HUES48 (cell line): ENCODE data around the gene CPEB4.

Experiments
- H3K27ac ChIP-seq: one replicate; pipeline ENCODE4 v1.7.0; 2013; ENCODE audit warnings: low read depth, low read length, inconsistent platforms
- H3K27me3 ChIP-seq: 2 replicates; pipeline ENCODE4 v1.6.1; 2013; ENCODE audit warnings: mild to moderate bottlenecking, low read length; ENCODE audit not compliant: control insufficient read depth, insufficient read depth
- H3K36me3 ChIP-seq: 2 replicates; pipeline ENCODE4 v1.6.1; 2013; ENCODE audit warnings: low read length; ENCODE audit not compliant: control insufficient read depth, insufficient read depth
- H3K4me1 ChIP-seq: 2 replicates; pipeline ENCODE4 v1.6.1; 2013; ENCODE audit warnings: mild to moderate bottlenecking, low read length; ENCODE audit not compliant: control insufficient read depth, insufficient read depth
- H3K4me3 ChIP-seq: 2 replicates; pipeline ENCODE4 v1.5.1; 2013; ENCODE audit warnings: mild to moderate bottlenecking, low read depth, low read length
- H3K9ac ChIP-seq: 2 replicates; pipeline ENCODE4 v1.6.1; 2013; ENCODE audit warnings: mild to moderate bottlenecking, low read depth, low read length, moderate library complexity
- H3K9me3 ChIP-seq: 2 replicates; pipeline ENCODE4 v1.6.1; 2013; ENCODE audit warnings: low read length; ENCODE audit not compliant: control insufficient read depth, insufficient read depth

CPEB4 gene

GRCh38 chr5:173920024-173920753 lies 32.0 kb downstream of the CPEB4 start:
- no peaks in the 10 kb centered on the region for H3K36me3 ChIP-seq
- H3K4me1 ChIP-seq: peaks cover 60% of the 10 kb centered on the region
- H3K4me3 ChIP-seq: no peak overlapping the region
- no peak overlapping the region for H3K9ac ChIP-seq
- H3K9me3 ChIP-seq: no peaks in the 10 kb centered on the region
- H3K27ac ChIP-seq: no peak overlapping the region
- no peaks in the 10 kb centered on the region for H3K27me3 ChIP-seq

DNA sequence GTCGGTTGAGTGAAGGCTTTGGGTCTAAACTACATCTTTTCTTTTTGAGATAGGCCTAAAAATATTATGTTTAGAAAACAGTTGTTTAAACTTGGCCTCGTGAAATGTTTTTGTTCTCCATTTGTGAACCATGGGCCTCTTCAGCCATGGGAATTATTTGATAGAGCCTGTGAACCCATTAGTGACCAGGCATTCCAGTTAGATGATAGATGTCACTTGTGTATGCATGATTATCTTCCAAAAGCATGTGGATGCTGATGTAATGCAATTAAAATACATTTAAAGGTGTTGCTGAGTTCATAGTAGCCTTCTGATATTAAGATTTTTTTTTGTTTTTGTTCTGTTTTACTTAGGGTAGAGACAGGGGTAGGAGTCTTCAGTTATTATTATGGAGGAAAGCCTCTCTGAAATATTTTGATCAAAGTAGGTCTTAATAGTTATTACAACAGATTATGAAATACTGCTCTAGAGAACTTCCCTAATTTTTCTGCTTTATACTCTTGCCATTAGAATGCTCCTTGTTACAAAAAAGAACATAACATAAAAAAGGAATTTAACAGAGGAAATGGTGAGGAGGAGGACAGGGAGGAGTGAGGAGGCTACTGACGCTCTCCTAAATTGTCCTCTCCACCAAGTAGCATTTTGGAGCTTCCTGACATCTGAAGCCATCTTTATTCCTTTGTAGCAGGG lies 32.9 kb downstream of the CPEB4 start:
- H3K9ac ChIP-seq: no peak overlapping the region
- H3K9me3 ChIP-seq: no peaks in the 10 kb centered on the region
- H3K27me3 ChIP-seq: no peaks in the 10 kb centered on the region
- no peak overlapping the region for H3K4me3 ChIP-seq
- peaks cover 57% of the 10 kb centered on the region for H3K4me1 ChIP-seq
- no peak overlapping the region for H3K27ac ChIP-seq
- H3K36me3 ChIP-seq: no peaks in the 10 kb centered on the region

- H3K27me3 ChIP-seq: no peaks in the 10 kb centered on the region
- no peak overlapping the region for H3K27ac ChIP-seq
- no peak overlapping the region for H3K4me3 ChIP-seq
- no peak overlapping the region for H3K9ac ChIP-seq
- H3K4me1 ChIP-seq: peaks cover 45% of the 10 kb centered on the region
- no peaks in the 10 kb centered on the region for H3K9me3 ChIP-seq
- H3K36me3 ChIP-seq: no peaks in the 10 kb centered on the region
Measured at GRCh38 chr5:173922527-173922926, 34.4 kb downstream of the CPEB4 start.

DNA sequence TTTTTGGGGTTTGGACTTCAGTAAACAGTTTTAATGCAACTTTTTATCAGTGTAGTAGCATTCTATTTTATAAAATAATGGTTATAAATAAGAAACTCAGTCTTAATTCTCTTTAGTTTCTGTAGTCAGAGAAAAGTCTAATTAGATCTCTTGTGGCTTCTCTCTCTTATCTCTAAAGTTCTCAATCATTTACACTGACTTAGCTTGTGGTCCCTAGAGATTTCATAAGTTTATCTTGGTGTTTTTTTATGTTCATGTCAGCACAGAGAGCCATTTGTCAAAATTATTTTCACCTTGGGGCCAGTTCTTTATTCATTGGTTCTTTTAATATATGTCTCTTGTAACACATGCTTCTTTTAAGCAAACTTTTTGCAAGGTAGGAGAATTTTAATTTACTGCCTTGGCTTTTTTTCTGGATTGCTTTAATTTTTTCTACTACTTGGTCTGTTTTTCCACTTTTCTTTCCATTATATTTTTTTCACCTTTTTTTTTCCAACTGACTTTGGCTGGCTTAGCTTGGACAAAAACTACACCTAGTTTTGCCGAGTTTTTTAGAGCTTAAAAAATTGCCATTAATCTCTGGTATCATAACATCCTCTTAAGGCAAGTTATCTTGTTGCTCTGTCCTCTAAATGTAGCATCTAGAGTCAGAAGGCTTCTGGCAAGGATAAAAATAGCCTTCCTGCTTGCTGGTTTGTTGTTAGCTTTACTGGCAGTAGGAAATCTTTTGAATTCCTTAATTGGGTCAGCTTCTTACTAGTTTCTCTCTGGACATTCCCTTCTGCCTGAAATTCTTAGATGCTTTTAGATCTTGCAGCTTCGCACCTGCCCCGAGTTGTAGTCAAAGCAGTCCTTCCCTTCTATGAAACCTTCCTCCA lies 35.3 kb downstream of the CPEB4 start:
- no peaks in the 10 kb centered on the region for H3K27me3 ChIP-seq
- no peak overlapping the region for H3K9ac ChIP-seq
- no peaks in the 10 kb centered on the region for H3K36me3 ChIP-seq
- peaks cover 45% of the 10 kb centered on the region for H3K4me1 ChIP-seq
- H3K4me3 ChIP-seq: no peak overlapping the region
- no peaks in the 10 kb centered on the region for H3K9me3 ChIP-seq
- H3K27ac ChIP-seq: no peak overlapping the region

DNA sequence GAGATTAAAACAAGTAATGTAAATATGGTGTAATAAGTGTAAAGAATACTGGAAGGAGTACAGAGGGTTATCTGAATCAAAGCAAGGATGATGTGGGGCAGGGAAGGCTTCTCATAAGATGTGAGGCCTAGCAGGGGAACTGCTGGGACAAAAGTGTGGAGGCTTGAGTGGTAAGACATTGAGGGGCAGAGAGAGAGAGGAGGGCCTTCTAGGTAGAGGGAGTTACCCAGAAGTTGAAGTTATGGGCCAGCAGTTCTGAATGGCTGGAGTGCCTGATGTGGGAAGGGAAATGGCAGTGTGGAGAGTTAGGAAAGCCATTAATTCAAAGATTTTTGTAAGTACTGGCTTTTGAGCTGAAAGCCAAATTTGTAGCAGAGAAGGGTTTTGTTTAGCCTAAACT lies 36.8 kb downstream of the CPEB4 start:
- Histone ChIP-seq H3K36me3 (no peaks in the 10 kb centered on the region), H3K9ac (no peak overlapping the region), H3K4me3 (no peak overlapping the region), H3K4me1 (peaks cover 31% of the 10 kb centered on the region), H3K27ac (no peak overlapping the region), H3K9me3 (no peaks in the 10 kb centered on the region), H3K27me3 (no peaks in the 10 kb centered on the region)

GRCh38 chr5:173925449-173926071 lies 37.4 kb downstream of the CPEB4 start:
- Histone ChIP-seq H3K9ac (no peak overlapping the region), H3K4me1 (peaks cover 25% of the 10 kb centered on the region), H3K9me3 (no peaks in the 10 kb centered on the region), H3K27me3 (no peaks in the 10 kb centered on the region), H3K27ac (no peak overlapping the region), H3K36me3 (no peaks in the 10 kb centered on the region), H3K4me3 (no peak overlapping the region)

DNA sequence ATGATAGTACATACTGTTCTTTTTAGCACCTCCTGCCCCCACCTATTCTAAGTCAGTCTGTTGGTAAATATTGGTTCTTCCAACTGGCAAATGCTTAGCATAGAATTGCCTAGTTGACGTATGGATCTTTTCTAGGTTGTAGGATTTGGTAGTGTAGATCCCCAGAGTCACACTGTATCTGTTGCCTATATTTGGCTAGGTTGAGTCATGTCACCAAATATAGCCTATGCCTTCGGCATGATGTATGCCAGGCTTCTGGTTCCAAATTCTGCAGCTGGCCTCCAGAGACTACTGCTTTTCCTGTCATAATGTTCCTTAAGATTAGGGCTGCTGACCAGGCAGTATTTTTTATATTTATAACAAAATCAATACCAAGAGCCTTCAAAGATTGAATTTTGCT lies 38.2 kb downstream of the CPEB4 start:
- Histone ChIP-seq H3K9me3 (no peaks in the 10 kb centered on the region), H3K9ac (no peak overlapping the region)

DNA sequence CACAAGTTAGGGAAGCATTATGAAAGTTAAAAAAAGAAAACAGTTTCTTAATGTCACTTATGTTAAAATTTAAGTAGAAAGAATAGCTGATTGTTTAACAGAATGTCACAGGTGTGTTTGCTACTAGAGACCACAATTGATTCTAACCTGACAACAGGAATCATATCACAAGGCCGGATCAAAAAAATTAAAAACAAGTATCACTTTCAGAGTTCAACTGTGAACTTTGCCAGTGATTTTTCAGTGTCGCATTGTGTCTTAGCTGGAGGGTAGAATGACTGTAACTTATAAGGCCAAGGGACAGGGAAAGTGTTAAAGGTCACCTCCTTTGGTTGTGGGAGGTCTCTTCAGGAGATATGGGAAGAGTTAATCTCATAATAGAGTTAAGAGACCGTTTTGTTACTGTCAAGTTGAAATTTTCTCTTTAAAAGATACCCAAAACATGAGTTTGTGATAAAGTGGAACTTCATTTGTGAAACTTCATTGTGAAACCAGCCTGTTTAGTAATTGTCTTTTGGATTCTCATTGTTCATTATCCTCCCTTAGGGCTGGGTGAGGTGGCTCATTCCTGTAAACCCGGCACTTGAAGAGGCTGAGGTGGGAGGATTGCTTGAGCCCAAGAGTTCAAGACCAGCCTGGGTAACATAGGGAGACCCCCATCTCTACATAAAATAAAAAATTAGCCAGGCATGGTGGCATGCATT lies 40.9 kb downstream of the CPEB4 start:
- H3K27me3 ChIP-seq: no peaks in the 10 kb centered on the region
- peaks cover 20% of the 10 kb centered on the region for H3K4me1 ChIP-seq
- no peaks in the 10 kb centered on the region for H3K36me3 ChIP-seq
- H3K9ac ChIP-seq: no peak overlapping the region
- no peak overlapping the region for H3K4me3 ChIP-seq
- no peaks in the 10 kb centered on the region for H3K9me3 ChIP-seq
- H3K27ac ChIP-seq: no peak overlapping the region

More for the DNA sequence above, 38.2 kb downstream of the CPEB4 start:
- Histone ChIP-seq H3K4me3 (no peak overlapping the region), H3K27ac (no peak overlapping the region), H3K36me3 (no peaks in the 10 kb centered on the region), H3K27me3 (no peaks in the 10 kb centered on the region), H3K4me1 (peaks cover 23% of the 10 kb centered on the region)

DNA sequence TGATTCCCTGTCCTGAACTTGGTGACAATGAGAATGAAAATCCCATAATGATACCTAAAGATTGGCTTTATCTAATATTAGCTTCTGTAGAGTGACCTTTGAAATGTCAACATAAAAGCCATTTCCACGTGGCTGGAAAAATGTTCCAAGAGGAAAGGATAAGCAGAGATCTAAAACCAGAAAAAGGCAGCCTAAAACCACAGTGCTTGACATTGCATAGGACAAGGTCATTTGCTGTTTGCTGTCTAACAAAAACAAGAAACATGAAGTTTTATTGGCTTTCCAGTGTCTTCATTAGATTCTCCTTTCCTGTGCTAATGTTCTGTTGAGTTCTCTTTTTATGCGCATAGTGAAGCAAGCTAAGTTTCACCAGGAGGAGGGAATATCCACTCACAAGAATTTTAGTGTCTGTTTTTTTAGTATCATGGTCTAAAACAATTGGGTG lies 44.6 kb downstream of the CPEB4 start:
- no peak overlapping the region for H3K4me3 ChIP-seq
- peaks cover 12% of the 10 kb centered on the region for H3K4me1 ChIP-seq
- no peak overlapping the region for H3K9ac ChIP-seq
- no peak overlapping the region for H3K27ac ChIP-seq
- no peaks in the 10 kb centered on the region for H3K27me3 ChIP-seq
- H3K36me3 ChIP-seq: no peaks in the 10 kb centered on the region
- no peaks in the 10 kb centered on the region for H3K9me3 ChIP-seq

- Histone ChIP-seq H3K9ac (no peak overlapping the region), H3K27ac (no peak overlapping the region), H3K9me3 (no peaks in the 10 kb centered on the region), H3K4me1 (peaks cover 12% of the 10 kb centered on the region), H3K27me3 (no peaks in the 10 kb centered on the region), H3K36me3 (no peaks in the 10 kb centered on the region), H3K4me3 (no peak overlapping the region)
Measured at GRCh38 chr5:173933901-173934300, 45.8 kb downstream of the CPEB4 start.
